HG03432 (cell line): ENCODE results near the gene COL9A1.

Experiments used
- ATAC-seq: cut with Tn5 transposase; IDR thresholded peaks from one replicate; pipeline ENCODE4 v1.9.1; 2021; ENCODE audit warnings: mild to moderate bottlenecking, moderate library complexity; ENCODE audit not compliant: unreplicated experiment

COL9A1 gene

GRCh38 chr6:70234561-70235236 is 68.2 kb downstream of the COL9A1 start:
- no peak for ATAC-seq

GRCh38 chr6:70231311-70231710 is 71.6 kb downstream of the COL9A1 start:
- no peak for ATAC-seq

GRCh38 chr6:70225055-70225454 is 77.8 kb downstream of the COL9A1 start:
- ATAC-seq = no peak

- no peak for ATAC-seq
Observed at GRCh38 chr6:70222439-70222749, 80.5 kb downstream of the COL9A1 start.

GRCh38 chr6:70221715-70222438 is 81.0 kb downstream of the COL9A1 start:
- ATAC-seq = no peak

- ATAC-seq = peak; percentile 65
Observed at GRCh38 chr6:70221025-70221714, 81.7 kb downstream of the COL9A1 start.

- no peak for ATAC-seq
Observed at GRCh38 chr6:70219943-70220613, 82.8 kb downstream of the COL9A1 start.

- ATAC-seq = no peak
Observed at GRCh38 chr6:70216767-70217166, 86.1 kb downstream of the COL9A1 start.

- ATAC-seq = no peak
Observed at GRCh38 chr6:70215460-70216108, 87.3 kb downstream of the COL9A1 start.

- ATAC-seq = no peak
Observed at GRCh38 chr6:70210462-70210861, 92.4 kb downstream of the COL9A1 start.

- no peak for ATAC-seq
Observed at GRCh38 chr6:70208235-70208790, 94.6 kb downstream of the COL9A1 start.

GRCh38 chr6:70198785-70199184 is 104.1 kb downstream of the COL9A1 start:
- no peak for ATAC-seq

GRCh38 chr6:70196531-70196930 is 106.4 kb downstream of the COL9A1 start:
- ATAC-seq = no peak

- ATAC-seq = no peak
Observed at GRCh38 chr6:70194421-70194820, 108.5 kb downstream of the COL9A1 start.

- ATAC-seq = no peak
Observed at GRCh38 chr6:70188202-70188601, 114.7 kb downstream of the COL9A1 start.

- ATAC-seq = no peak
Observed at GRCh38 chr6:70186461-70186860, 116.4 kb downstream of the COL9A1 start.

- ATAC-seq = no peak
Observed at GRCh38 chr6:70184723-70185122, 118.2 kb downstream of the COL9A1 start.

- ATAC-seq = no peak
Observed at GRCh38 chr6:70183538-70183937, 119.3 kb downstream of the COL9A1 start.

GRCh38 chr6:70180901-70181599 is 121.8 kb downstream of the COL9A1 start:
- peak; percentile 83 for ATAC-seq
